Lower leg skin (tissue), 3 donors: ENCODE measurements around the gene FAM118A.

Source experiments
- POLR2A ChIP-seq, 2 donors: fragments of 450-650 bp; IDR thresholded peaks; one replicate each; pipeline ENCODE4 v1.6.1; 2016 to 2017; ENCODE audit warnings: antibody characterized with exemption in 2 of 2, mild to moderate bottlenecking in 1 of 2, moderate library complexity in 1 of 2
- TF ChIP-seq, protein P1 (sequence below), 3 donors: fragments of 450-650 bp; IDR thresholded peaks; one replicate each; pipeline ENCODE4 v1.5.1; 2016; ENCODE audit warnings: antibody characterized with exemption in 3 of 3, mild to moderate bottlenecking in 3 of 3, moderate library complexity in 2 of 3

DNA sequence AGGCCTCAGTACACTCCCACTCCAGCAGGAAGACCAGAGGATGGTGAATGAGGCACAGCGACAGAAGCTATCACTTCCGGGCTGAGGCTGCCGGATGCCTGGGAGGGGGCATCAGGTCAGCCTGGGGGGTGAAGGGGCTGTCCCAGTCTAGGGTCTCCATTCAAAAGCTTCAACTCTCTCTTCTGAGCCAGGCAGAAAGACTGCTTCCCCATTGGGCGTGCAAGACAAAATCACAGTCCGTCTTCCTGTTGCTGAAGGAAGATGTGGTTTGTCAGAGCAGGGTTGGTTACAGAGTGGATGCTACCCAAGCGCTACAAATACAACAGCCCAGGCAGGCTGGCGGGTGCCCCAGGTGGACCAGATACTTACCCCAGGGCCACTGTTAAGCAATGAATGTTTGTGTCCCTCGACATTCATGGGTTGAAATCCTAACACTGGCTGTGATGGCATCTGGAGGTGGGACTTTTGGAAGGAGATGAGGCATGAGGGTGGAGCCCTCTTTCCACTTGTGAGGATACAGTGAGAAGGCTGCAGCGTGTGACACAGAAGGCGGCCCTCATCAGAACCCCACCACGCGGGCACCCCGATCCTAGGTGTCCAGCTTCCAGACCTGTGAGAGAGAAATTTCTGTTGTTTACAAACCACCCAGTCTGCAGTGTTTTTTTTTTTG lies 13.0 kb upstream of the FAM118A start:
- no peak for TF ChIP-seq POLR2A (IDR thresholded peaks at IDR 0.05)
- TF ChIP-seq, protein P1, sequence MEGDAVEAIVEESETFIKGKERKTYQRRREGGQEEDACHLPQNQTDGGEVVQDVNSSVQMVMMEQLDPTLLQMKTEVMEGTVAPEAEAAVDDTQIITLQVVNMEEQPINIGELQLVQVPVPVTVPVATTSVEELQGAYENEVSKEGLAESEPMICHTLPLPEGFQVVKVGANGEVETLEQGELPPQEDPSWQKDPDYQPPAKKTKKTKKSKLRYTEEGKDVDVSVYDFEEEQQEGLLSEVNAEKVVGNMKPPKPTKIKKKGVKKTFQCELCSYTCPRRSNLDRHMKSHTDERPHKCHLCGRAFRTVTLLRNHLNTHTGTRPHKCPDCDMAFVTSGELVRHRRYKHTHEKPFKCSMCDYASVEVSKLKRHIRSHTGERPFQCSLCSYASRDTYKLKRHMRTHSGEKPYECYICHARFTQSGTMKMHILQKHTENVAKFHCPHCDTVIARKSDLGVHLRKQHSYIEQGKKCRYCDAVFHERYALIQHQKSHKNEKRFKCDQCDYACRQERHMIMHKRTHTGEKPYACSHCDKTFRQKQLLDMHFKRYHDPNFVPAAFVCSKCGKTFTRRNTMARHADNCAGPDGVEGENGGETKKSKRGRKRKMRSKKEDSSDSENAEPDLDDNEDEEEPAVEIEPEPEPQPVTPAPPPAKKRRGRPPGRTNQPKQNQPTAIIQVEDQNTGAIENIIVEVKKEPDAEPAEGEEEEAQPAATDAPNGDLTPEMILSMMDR (IDR thresholded peaks at IDR 0.05), result no peak
